Peyer's patch (tissue), 4 donors: Measurements from ENCODE around the gene UCHL5.
"Not testable (repeated sequence)": the region's sequence is repeated elsewhere in the genome, so short reads cannot be mapped to it uniquely, and the experiment has no call there.

Experiments used
- CTCF ChIP-seq, 6 experiments: fragments of 450-650 bp in 4 of 6; fragments of 200-600 bp in 2 of 6; sonication (generic) in 1 of 6; IDR thresholded peaks; one replicate each; pipeline ENCODE4 v1.5.1; 2017 to 2019; ENCODE audit warnings: antibody characterized with exemption in 6 of 6, mild to moderate bottlenecking in 3 of 6, moderate library complexity in 1 of 6
- POLR2A ChIP-seq, 2 donors: fragments of 450-650 bp; IDR thresholded peaks; one replicate each; pipeline ENCODE4 v1.5.1; 2017; ENCODE audit warnings: antibody characterized with exemption in 2 of 2, mild to moderate bottlenecking in 2 of 2, moderate library complexity in 2 of 2

- TF ChIP-seq POLR2A, CTCF (IDR thresholded peaks at IDR 0.05): not testable (repeated sequence)
These were observed 26.3 kb downstream of the UCHL5 start for GRCh38 chr1:193032643-193033427.
